Measurements from ENCODE around the gene EDN1. TPM values are rescaled to one million over a fixed set of nuclear protein-coding genes. Genes with fewer than 3 reads are reported as not detected.

EDN1 gene
- total and polyA plus RNA-seq, 9 of the 15 experiments (the other 6 are each of a cell fraction or from before 2014, with no cell fraction given), result 0.03 to 0.06 TPM; not detected in 7

- ChIA-PET POLR2A (interaction anchor here (1.0 kb wide), 1 partner anchor 9 kb away, joined by 4 read pairs; no protein-coding TSS in a partner anchor), CTCF (ENCODE audit: low intra/inter-chr PET ratio) (interaction anchor here (0.6 kb wide), 1 partner anchor 710 kb away, joined by 5 read pairs; no protein-coding TSS in a partner anchor)
- Histone ChIP-seq H2AFZ (ENCODE audit: low read depth, low read length) (no peak overlapping the region), H3K4me1 (replicated peaks in 1 of 2; ENCODE audit: control insufficient read depth in 2 of 2, insufficient read depth in 2 of 2, low read length in 2 of 2) (peaks cover 0 to 4% of the 10 kb centered on the region in 2 experiments; a peak in 2 of 5 replicates), H3K36me3 (ENCODE audit: control insufficient read depth, insufficient read depth, low read length) (no peaks in the 10 kb centered on the region), H3K9me3 (replicated peaks; ENCODE audit: control insufficient read depth, insufficient read depth, low read depth, low read length) (no peaks in the 10 kb centered on the region), H4K20me1 (replicated peaks; ENCODE audit: control insufficient read depth, insufficient read depth, low read length) (no peaks in the 10 kb centered on the region), H3K9ac (ENCODE audit: insufficient read depth in 1 of 2, low read depth in 2 of 2, low read length in 2 of 2) (no peak overlapping the region), H3K79me2 (ENCODE audit: control insufficient read depth, insufficient read depth, low read length) (no peaks in the 10 kb centered on the region), H3K27me3 (ENCODE audit: control insufficient read depth in 2 of 2, insufficient read depth in 2 of 2, low read length in 2 of 2) (peaks cover 18 to 29% of the 10 kb centered on the region in 2 experiments), H3K27ac (ENCODE audit: extremely low read depth, low read depth, low read length) (no peak overlapping the region), H3K9me1 (ENCODE audit: control insufficient read depth, insufficient read depth, low read length) (no peaks in the 10 kb centered on the region), H3K4me2 (ENCODE audit: insufficient read depth, low read length) (no peak overlapping the region), H3K4me3 (no peak overlapping the region)
- no TSS peak for BruUV-seq (replicated peaks)
- in situ Hi-C loops (cut with MboI), result loop anchor here (5.0 kb wide), 1 partner anchor 643 kb away; no protein-coding TSS in a partner anchor
- 5% methylated on average over 3 of the region's 3 CpGs for WGBS (ENCODE audit: insufficient coverage, low coverage, missing lambda C conversion rate)
- FAIRE-seq, result no peak
- no peak for DNase-seq (ENCODE audit: extremely low read depth in 1 of 4, low spot score in 3 of 4)
- intact Hi-C loops (cut with micrococcal nuclease), result no loop called here
- ATAC-seq, result no peak
- no peak for TF ChIP-seq HMBOX1 (IDR thresholded peaks at IDR 0.05)
- no peak for TF ChIP-seq XRCC5 (IDR thresholded peaks at IDR 0.05; ENCODE audit: low read depth, low read length)
- TF ChIP-seq PTRF (tag; IDR thresholded peaks at IDR 0.05), result no peak
- TF ChIP-seq SMAD2 (IDR thresholded peaks at IDR 0.05; ENCODE audit: low read depth, low read length), result no peak
- TF ChIP-seq PRMT5 (CRISPR knock-in tag; IDR thresholded peaks at IDR 0.05), result no peak
- no peak for TF ChIP-seq ZNF124 (CRISPR knock-in tag; IDR thresholded peaks at IDR 0.05)
- TF ChIP-seq REST (IDR thresholded peaks at IDR 0.05; ENCODE audit: borderline replicate concordance), result no peak
- TF ChIP-seq REST (CRISPR knock-in tag; IDR thresholded peaks at IDR 0.05; ENCODE audit: low read depth), result no peak
- no peak for TF ChIP-seq DMBX1 (CRISPR knock-in tag; IDR thresholded peaks at IDR 0.05; ENCODE audit: borderline replicate concordance)
- no peak for TF ChIP-seq GTF3C2 (IDR thresholded peaks at IDR 0.05; ENCODE audit: borderline replicate concordance, extremely low read depth, insufficient read length)
These were observed 4.8 kb downstream of the EDN1 start for GRCh38 chr6:12294851-12295536.
